HCT116 (cell line): ENCODE results near the gene FXYD6. TPM values are rescaled to one million over a fixed set of nuclear protein-coding genes. Genes with fewer than 3 reads are reported as not detected.
A peak's percentile ranks its signal among the peaks of the same experiment; 100 is the strongest.

ENCODE experiments used
- ATAC-seq: fragments of 200-7000 bp; cut with Tn5 transposase; 2 replicates; pipeline ENCODE4 v1.9.1; 2020; ENCODE audit warnings: mild to moderate bottlenecking, moderate library complexity
- BruUV-seq: library from RNA; stranded (reverse); fragments of 400-500 nt; replicated peaks from 2 replicates; lab custom pipeline; 2021; lab: Mats Ljungman, UMichigan
- CTCF ChIA-PET: fragments of 300-600 bp; sonication (Branson Sonifier 250); formaldehyde crosslinking; loops from one replicate; lab custom pipeline; 2021; ENCODE audit warnings: antibody characterized with exemption; lab: Charles Lee
- POLR2A ChIA-PET: fragments of 300-600, 350-600 bp; sonication (Branson Sonifier 250); formaldehyde crosslinking; loops from one replicate; lab custom pipeline; 2021; ENCODE audit warnings: antibody characterized with exemption; lab: Charles Lee
- RAD21 ChIA-PET, 2 experiments: fragments of 300-600 bp; sonication (Branson Sonifier 250); formaldehyde crosslinking; loops; one replicate each; lab custom pipeline; 2023; ENCODE audit warnings: low total read pairs in 2 of 2; ENCODE audit not compliant: uncharacterized antibody in 2 of 2, unreplicated experiment in 2 of 2, low non-redundant PET in 1 of 2; lab: Charles Lee
- DNase-seq: peaks from one replicate; pipeline ENCODE4 v3.0.0-alpha.2; 2010; ENCODE audit warnings: low read depth, low spot score
- H2AFZ ChIP-seq: fragments of 200-600 bp; shearing (Covaris generic), sonication (generic); 2 replicates; pipeline ENCODE4 v1.6.1; 2017; ENCODE audit warnings: low read depth, mixed run types, mixed read lengths, antibody characterized with exemption, low read length; ENCODE audit not compliant: poor library complexity, severe bottlenecking
- H3K27ac ChIP-seq: 2 replicates; pipeline ENCODE4 v1.5.1; 2012; ENCODE audit warnings: low read depth, low read length
- H3K27me3 ChIP-seq: fragments of 200-600 bp; sonication (generic); 2 replicates; pipeline ENCODE4 v1.6.1; 2016; ENCODE audit warnings: mixed run types, low read length, mixed read lengths; ENCODE audit not compliant: insufficient read depth
- H3K36me3 ChIP-seq, 2 experiments: fragments of 200-500 bp in 1 of 2; fragments of 200-600 bp in 1 of 2; sonication (Bioruptor generic) in 1 of 2; sonication (generic) in 1 of 2; 2 replicates each; pipeline versions ENCODE4 v1.5.1 to v1.6.1; 2014 to 2016; ENCODE audit warnings: low read length in 2 of 2, inconsistent platforms in 1 of 2, mixed read lengths in 1 of 2, mixed run types in 1 of 2; ENCODE audit not compliant: insufficient read depth in 2 of 2, control insufficient read depth in 1 of 2
- H3K4me1 ChIP-seq, 2 experiments: fragments of 200-600 bp in 1 of 2; sonication (generic) in 1 of 2; 2 replicates each; pipeline versions ENCODE4 v1.5.1 to v1.6.1; 2012 to 2017; ENCODE audit warnings: low read length in 2 of 2, inconsistent platforms in 1 of 2, mild to moderate bottlenecking in 1 of 2, mixed read lengths in 1 of 2, mixed run types in 1 of 2, moderate library complexity in 1 of 2; ENCODE audit not compliant: insufficient read depth in 2 of 2, control insufficient read depth in 1 of 2
- H3K4me2 ChIP-seq: fragments of 200-600 bp; sonication (generic); 2 replicates; pipeline ENCODE4 v1.6.1; 2017; ENCODE audit warnings: mixed run types, low read length, mixed read lengths
- H3K4me3 ChIP-seq, 2 experiments: fragments of 200-600 bp in 1 of 2; sonication (generic) in 1 of 2; replicated peaks in 1 of 2; 2 replicates each; pipeline ENCODE4 v1.5.1; 2011 to 2016; ENCODE audit warnings: low read length in 2 of 2, control low read depth in 1 of 2, low read depth in 1 of 2, mild to moderate bottlenecking in 1 of 2, mixed read lengths in 1 of 2, mixed run types in 1 of 2
- H3K79me2 ChIP-seq: fragments of 200-600 bp; sonication (generic); 2 replicates; pipeline ENCODE4 v1.6.1; 2017; ENCODE audit warnings: mild to moderate bottlenecking, mixed run types, low read length, moderate library complexity, mixed read lengths; ENCODE audit not compliant: insufficient read depth
- H3K9ac ChIP-seq: fragments of 200-600 bp; sonication (generic); 2 replicates; pipeline ENCODE4 v1.6.1; 2016; ENCODE audit warnings: low read length, mixed read lengths
- H3K9me2 ChIP-seq: fragments of 200-600 bp; sonication (generic), shearing (Covaris generic); 2 replicates; pipeline ENCODE4 v1.6.1; 2017; ENCODE audit warnings: mixed run types, mild to moderate bottlenecking, moderate library complexity; ENCODE audit not compliant: insufficient read depth
- H3K9me3 ChIP-seq, 2 experiments: fragments of 200-500 bp in 1 of 2; fragments of 200-600 bp in 1 of 2; sonication (Bioruptor generic) in 1 of 2; sonication (generic) in 1 of 2; 2 replicates each; pipeline ENCODE4 v1.6.1; 2014 to 2017; ENCODE audit warnings: low read length in 2 of 2, mixed read lengths in 2 of 2, inconsistent platforms in 1 of 2, low read depth in 1 of 2, mild to moderate bottlenecking in 1 of 2, mixed run types in 1 of 2, moderate library complexity in 1 of 2; ENCODE audit not compliant: control insufficient read depth in 1 of 2, insufficient read depth in 1 of 2
- H4K20me1 ChIP-seq: fragments of 200-600 bp; sonication (generic), shearing (Covaris generic); 2 replicates; pipeline ENCODE4 v1.6.1; 2017; ENCODE audit warnings: mixed run types, mild to moderate bottlenecking, moderate library complexity; ENCODE audit not compliant: insufficient read depth
- ATF3 ChIP-seq: IDR thresholded peaks from 2 replicates; pipeline ENCODE4 v1.6.1; 2012
- CBX3 ChIP-seq: IDR thresholded peaks from 2 replicates; pipeline ENCODE4 v1.6.1; 2012; ENCODE audit warnings: low read depth
- CEBPB ChIP-seq: IDR thresholded peaks from 2 replicates; pipeline ENCODE4 v1.6.1; 2012; ENCODE audit warnings: low read depth
- CTCF ChIP-seq, 3 experiments: fragments of 200-600 bp in 1 of 3; sonication (generic) in 1 of 3; IDR thresholded peaks in 2 of 3; conservative IDR thresholded peaks in 1 of 3; 2 replicates each; pipeline ENCODE4 v1.5.1; 2012 to 2017; ENCODE audit warnings: low read depth in 2 of 3, low read length in 2 of 3, antibody characterized with exemption in 1 of 3, borderline replicate concordance in 1 of 3, control low read depth in 1 of 3, mild to moderate bottlenecking in 1 of 3, mixed read lengths in 1 of 3, mixed run types in 1 of 3, moderate library complexity in 1 of 3; ENCODE audit not compliant: insufficient read depth in 1 of 3
- EGR1 ChIP-seq: IDR thresholded peaks from 2 replicates; pipeline ENCODE4 v1.6.1; 2012; ENCODE audit warnings: low read depth
- ELF1 ChIP-seq: IDR thresholded peaks from 2 replicates; pipeline ENCODE4 v1.6.1; 2012; ENCODE audit warnings: low read depth, borderline replicate concordance
- EZH2 ChIP-seq: fragments of 200-600 bp; sonication (generic); IDR thresholded peaks from 2 replicates; pipeline ENCODE4 v1.6.1; 2017; ENCODE audit warnings: antibody characterized with exemption, mixed run types
- EZH2phosphoT487 ChIP-seq: fragments of 200-600 bp; IDR thresholded peaks from 2 replicates; pipeline ENCODE4 v1.6.1; 2018; ENCODE audit warnings: antibody characterized with exemption, borderline replicate concordance
- MAX ChIP-seq: IDR thresholded peaks from 2 replicates; pipeline ENCODE4 v1.6.1; 2012
- POLR2A ChIP-seq: IDR thresholded peaks from 2 replicates; pipeline ENCODE4 v1.7.0; 2011; ENCODE audit warnings: borderline replicate concordance; ENCODE audit not compliant: insufficient read depth, insufficient read length; ENCODE audit errors: extremely low read depth
- POLR2AphosphoS5 ChIP-seq: IDR thresholded peaks from 2 replicates; pipeline ENCODE4 v1.6.1; 2011; ENCODE audit warnings: mild to moderate bottlenecking, low read depth, low read length, moderate library complexity
- RAD21 ChIP-seq: IDR thresholded peaks from 2 replicates; pipeline ENCODE4 v1.6.1; 2012; ENCODE audit warnings: low read depth, mild to moderate bottlenecking
- REST ChIP-seq: IDR thresholded peaks from 2 replicates; pipeline ENCODE4 v1.6.1; 2012; ENCODE audit warnings: low read depth
- SRF ChIP-seq: IDR thresholded peaks from 2 replicates; pipeline ENCODE4 v1.6.1; 2012; ENCODE audit warnings: low read depth
- YY1 ChIP-seq: IDR thresholded peaks from 2 replicates; pipeline ENCODE4 v1.6.1; 2011; ENCODE audit warnings: low read length, low read depth, moderate library complexity, mild to moderate bottlenecking; ENCODE audit not compliant: insufficient replicate concordance; ENCODE audit errors: extremely low read depth
- ZBTB33 ChIP-seq: IDR thresholded peaks from 2 replicates; pipeline ENCODE4 v1.6.1; 2011; ENCODE audit warnings: mild to moderate bottlenecking, low read length, moderate library complexity; ENCODE audit not compliant: insufficient replicate concordance; ENCODE audit errors: extremely low read depth
- ZNF274 ChIP-seq: fragments of 200-500 bp; sonication (Bioruptor generic); IDR thresholded peaks from 2 replicates; pipeline ENCODE4 v1.6.1; 2014; ENCODE audit warnings: mild to moderate bottlenecking, low read depth, low read length, inconsistent platforms
- intact Hi-C: fragments of 100-400 bp; cut with micrococcal nuclease; formaldehyde crosslinking; loops from 2 replicates; pipeline ENCODE4 v1.10.0; 2022
- total RNA-seq: library from RNA; stranded (reverse); gene quantifications from one replicate; pipeline ENCODE4 v1.2.1, GENCODE V29; 2021; ENCODE audit not compliant: unreplicated experiment

Gene FXYD6
- total RNA-seq, 1 experiment from 2014 or later, result 2.5 TPM

- Histone ChIP-seq H3K27me3 (peaks cover 30% of the 10 kb centered on the region; the same call in 1 of the 2 replicates), H3K27ac (no peak overlapping the region), H3K9me3 (no peaks in the 10 kb centered on the region), H2AFZ (no peak overlapping the region), H3K36me3 (no peaks in the 10 kb centered on the region), H3K9ac (no peak overlapping the region), H4K20me1 (no peaks in the 10 kb centered on the region), H3K4me2 (no peak overlapping the region), H3K4me3 (no peak overlapping the region), H3K79me2 (no peaks in the 10 kb centered on the region), H3K4me1 (peaks cover 4 to 5% of the 10 kb centered on the region in 2 experiments; a peak in 2 of 4 replicates)
- ChIA-PET RAD21 (no interaction called here), CTCF (no interaction called here)
- no TSS peak for BruUV-seq
- intact Hi-C loops, result no loop called here
- ATAC-seq (peak; percentile 43; the same call in 1 of the 2 replicates), DNase-seq (no peak)
- TF ChIP-seq ZBTB33 (no peak), CTCF (IDR thresholded peaks at IDR 0.05 in 2 of 3, conservative IDR thresholded peaks at IDR 0.05 in 1 of 3; ENCODE audit: borderline replicate concordance in 1 of 3, insufficient read depth in 1 of 3, low read depth in 2 of 3, low read length in 2 of 3) (no peak), MAX (no peak), ELF1 (no peak), ZNF274 (no peak), YY1 (no peak), POLR2AphosphoS5 (no peak), EGR1 (no peak), RAD21 (no peak), EZH2 (no peak), REST (no peak), POLR2A (no peak), EZH2phosphoT487 (no peak), CBX3 (no peak), ATF3 (no peak), SRF (no peak), CEBPB (no peak)
- TF ChIP-seq, all 23 proteins: peak for 0
- POLR2A ChIA-PET, result no interaction called here
- H3K9me2 ChIP-seq, result no peaks in the 10 kb centered on the region
Measured at GRCh38 chr11:117870103-117870952, 6.1 kb downstream of the FXYD6 start.
